GM12874 (cell line): ENCODE results near the gene KRTAP2-4.

Source experiments
- TF ChIP-seq, protein P1 (sequence below): IDR thresholded peaks from 2 replicates; pipeline ENCODE4 v1.5.1; 2011; ENCODE audit warnings: low read depth, mild to moderate bottlenecking, control low read depth, low read length, moderate library complexity; ENCODE audit not compliant: insufficient read depth

Gene KRTAP2-4

DNA sequence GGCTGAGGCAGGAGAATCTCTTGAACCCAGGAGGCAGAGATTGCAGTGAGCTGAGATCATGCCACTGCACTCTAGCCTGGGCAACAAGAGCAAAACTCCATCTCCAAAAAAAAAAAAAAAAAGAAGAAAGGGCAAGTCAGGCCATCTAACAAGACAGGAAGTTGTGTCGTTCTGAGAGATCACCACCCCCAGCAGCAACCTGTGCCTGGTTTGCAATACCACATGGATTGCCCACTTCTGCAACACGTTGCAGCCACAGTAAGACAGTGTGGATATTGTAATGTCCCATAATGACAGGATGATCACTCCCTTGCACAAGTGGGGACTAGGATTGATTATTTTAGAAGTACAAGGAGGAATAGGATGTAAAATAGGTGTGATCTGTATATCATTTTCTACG is 3.4 kb upstream of the KRTAP2-4 start:
- TF ChIP-seq, protein P1, sequence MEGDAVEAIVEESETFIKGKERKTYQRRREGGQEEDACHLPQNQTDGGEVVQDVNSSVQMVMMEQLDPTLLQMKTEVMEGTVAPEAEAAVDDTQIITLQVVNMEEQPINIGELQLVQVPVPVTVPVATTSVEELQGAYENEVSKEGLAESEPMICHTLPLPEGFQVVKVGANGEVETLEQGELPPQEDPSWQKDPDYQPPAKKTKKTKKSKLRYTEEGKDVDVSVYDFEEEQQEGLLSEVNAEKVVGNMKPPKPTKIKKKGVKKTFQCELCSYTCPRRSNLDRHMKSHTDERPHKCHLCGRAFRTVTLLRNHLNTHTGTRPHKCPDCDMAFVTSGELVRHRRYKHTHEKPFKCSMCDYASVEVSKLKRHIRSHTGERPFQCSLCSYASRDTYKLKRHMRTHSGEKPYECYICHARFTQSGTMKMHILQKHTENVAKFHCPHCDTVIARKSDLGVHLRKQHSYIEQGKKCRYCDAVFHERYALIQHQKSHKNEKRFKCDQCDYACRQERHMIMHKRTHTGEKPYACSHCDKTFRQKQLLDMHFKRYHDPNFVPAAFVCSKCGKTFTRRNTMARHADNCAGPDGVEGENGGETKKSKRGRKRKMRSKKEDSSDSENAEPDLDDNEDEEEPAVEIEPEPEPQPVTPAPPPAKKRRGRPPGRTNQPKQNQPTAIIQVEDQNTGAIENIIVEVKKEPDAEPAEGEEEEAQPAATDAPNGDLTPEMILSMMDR, result no peak

DNA sequence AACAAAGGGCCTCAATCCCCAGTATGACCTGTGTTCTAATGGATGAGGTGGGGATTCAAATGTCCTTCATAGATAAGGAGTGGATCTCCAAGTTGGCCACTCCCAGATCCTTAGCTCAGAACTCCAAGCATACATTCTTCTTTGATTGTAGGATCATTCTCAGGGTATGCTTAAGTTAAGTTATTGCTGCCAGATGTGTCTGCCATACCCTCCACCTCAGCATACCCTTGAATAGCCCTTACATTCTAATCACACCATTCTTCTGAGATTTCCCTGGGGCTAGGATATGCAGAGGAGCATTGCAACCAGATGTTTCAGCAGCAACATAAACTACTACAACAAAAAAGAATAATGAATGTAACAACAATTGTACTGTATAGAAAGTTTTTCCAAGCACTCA is 1.6 kb upstream of the KRTAP2-4 start:
- TF ChIP-seq, protein P1, result no peak

DNA sequence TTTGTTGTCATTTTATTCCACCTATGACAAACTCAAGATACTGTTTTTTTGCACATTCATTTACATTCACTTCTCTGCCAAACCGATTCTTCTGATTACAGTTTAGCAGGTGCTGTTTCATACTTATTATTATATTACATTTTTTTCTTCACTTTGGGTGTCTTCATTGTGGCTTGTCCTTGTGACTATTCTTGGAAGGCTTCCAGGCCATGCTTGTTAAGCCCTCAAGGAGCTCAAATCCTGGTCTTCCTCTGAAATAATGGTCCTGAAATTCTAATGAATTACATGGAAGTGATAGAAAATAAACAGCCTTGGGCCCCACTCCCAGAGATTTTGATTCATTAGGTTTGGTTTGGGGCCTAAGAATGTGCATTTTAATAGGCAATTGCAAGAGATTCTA is 1.4 kb downstream of the KRTAP2-4 start:
- TF ChIP-seq, protein P1, result no peak

DNA sequence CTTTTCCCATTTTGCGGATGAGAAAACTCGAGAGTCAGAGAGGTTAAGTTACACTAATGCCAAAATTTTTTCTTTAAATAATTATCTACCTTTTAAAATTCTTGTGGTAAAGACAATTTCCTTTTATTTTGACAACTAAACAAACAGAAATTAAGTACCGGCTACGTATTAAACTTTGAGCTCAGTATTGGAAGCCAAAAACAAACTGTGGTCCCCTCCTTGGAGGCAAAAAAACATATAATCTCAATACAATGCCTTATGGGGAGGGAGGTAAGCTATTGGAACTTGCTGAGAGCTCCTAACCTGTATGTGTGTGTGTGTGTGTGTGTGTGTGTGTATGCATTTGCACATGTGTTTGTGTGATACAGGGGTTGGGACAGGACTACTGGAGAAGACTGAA is 2.2 kb downstream of the KRTAP2-4 start:
- TF ChIP-seq, protein P1, result no peak

DNA sequence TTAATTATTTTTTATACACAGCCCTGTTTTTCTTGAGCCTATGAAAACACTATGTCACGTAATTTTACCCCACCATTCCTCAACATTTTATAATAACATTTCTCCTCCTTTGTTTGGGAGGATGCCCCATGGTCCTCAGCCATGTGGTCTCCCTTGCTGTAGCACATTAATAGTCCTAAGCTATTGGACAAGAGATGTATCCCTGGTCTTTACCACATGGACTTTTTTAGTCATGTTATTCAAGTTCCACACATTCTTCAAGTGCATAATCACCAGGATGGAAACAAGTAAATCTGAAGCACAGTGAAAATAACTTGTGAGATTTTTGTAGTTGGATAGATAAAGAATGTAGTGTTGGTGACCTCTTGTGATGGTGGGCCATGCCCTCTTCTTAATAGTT is 3.7 kb downstream of the KRTAP2-4 start:
- TF ChIP-seq, protein P1, result no peak

DNA sequence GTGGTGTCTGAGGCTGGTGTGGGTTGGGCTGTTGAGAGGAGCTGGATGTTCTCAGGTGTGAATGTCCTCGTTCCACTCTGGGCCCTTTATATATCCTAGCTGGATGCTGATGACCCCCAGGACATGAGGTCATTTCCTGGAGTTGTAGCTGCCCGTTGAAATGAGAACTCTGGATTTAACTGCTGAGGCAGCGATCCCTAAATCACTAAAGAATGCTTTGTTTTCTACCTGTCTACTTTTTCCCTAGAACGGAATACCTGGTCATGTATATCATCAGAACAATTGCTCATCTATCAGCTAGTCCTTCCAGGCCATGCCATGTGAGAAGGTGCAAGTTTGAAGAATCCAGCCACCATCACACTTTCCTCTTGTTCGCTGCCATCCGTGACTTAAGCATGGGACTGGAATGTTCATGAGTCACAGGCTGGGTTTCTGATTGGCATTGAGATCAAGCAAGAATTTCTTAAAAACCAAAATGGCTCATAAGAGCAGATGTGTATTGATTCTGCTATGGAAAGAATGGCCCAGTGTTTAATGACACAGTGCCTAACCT is 5.6 kb downstream of the KRTAP2-4 start, which contains the start of gene KRTAP2-3:
KRTAP2-3 (minus strand) TSS at position 63 of the 553 bp plus-strand sequence. CDS start 64 bp downstream, outside the sequence.
- TF ChIP-seq, protein P1, result no peak

DNA sequence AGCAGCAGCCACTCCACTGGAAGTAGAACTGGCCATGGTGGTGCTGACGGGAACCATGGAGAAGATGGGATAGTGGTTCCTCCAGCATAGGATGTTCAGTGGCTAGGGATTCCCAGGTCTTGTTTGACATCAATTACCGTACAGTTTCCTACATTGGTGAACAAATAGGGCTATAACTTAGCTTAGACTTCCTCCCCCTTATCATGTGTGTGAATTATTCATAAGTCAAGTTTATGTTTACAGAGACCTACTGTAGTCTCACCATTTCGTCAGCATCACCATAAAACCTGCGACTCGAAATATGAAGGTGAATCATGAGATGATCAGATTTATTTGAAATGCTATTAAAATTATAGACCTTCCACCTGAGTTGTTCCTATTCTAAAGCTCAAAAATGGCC is 6.9 kb downstream of the KRTAP2-4 start:
- TF ChIP-seq, protein P1, result no peak

DNA sequence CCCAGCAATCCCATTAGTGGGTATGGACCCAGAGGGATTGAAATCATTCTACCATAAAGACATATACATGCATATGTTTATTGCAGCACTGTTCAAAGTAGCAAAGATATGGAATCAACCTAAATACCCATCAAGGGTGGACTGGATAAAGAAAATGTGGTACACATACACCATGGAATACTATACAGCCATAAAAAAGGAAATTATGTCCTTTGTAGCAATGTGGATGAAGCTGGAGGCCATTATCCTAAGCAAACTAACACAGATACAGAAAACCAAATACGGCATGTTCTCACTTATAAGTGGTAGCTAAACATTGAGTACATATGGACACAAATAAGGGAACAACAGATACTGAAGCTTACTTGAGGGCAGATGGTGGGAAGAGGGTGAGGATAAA is 8.1 kb downstream of the KRTAP2-4 start:
- TF ChIP-seq, protein P1, result no peak
